DLD1 (cell line): ENCODE data around the gene KCNB1.

ENCODE experiments used
- in situ Hi-C: cut with HindIII; loops from 2 replicates; pipeline ENCODE4 v1.10.0; 2017; ENCODE audit warnings: low sequenced_read_pairs

KCNB1 gene

DNA sequence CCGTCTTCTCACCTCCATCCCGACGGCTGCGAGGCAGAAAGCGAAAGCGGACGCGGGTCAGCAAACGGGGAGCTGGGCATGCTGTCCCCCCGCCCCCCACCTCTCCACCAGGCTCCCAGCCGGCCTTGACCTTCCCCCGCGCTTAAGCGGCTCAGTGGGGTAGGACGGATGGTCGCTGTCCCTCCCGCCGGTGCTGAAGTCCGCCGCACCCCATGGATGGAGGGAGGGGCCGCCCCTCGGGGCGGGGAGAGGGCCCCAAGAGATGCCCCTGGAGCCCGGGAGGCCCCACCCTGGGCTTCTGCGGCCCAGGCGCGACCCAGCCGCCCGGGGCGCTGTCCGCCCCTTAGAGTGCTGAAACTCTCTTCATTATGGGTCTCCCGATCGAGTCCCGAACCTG is at the start of gene KCNB1:
TSS of gene KCNB1 (minus strand) at position 48 of the 397 bp plus-strand sequence. CDS start 188 bp downstream, outside the sequence.
- in situ Hi-C loops = no loop called here

DNA sequence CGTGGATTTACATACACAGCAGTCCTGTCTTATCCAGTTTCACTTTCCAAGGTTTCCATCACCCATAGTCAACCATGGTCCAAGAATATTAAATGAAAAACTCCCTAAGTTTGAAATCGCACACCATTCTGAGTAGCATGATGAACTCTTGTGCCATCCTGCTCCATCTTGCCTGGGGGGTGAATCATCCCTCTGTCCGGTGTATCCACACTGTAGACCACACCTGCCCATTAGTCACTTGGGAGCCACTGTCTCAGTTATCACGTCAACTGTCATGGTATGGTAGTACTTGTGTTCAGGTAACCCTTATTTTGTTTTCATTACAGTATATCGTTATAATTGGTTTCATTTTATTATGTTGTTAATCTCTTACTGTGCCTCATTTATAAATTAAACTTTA is 47.0 kb upstream of the KCNB1 start:
- in situ Hi-C loops = no loop called here

DNA sequence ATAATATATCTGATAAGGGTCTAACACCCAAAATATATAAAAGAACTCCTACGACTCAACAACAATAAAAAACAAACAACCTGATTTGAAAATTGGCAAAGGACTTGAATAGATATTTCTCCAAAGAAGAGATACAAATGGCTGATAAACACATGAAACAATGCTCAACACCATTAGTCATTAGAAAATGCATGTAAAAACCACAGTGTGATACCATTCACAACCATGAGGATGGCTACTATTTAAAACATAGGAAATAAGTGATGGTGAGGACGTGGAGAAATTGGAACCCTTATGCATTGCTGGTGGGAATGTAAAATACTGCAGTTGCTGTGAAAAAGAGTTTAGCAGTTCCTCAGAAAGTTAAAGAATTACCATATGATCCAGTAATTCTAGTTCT is 44.1 kb upstream of the KCNB1 start:
- in situ Hi-C loops = no loop called here

DNA sequence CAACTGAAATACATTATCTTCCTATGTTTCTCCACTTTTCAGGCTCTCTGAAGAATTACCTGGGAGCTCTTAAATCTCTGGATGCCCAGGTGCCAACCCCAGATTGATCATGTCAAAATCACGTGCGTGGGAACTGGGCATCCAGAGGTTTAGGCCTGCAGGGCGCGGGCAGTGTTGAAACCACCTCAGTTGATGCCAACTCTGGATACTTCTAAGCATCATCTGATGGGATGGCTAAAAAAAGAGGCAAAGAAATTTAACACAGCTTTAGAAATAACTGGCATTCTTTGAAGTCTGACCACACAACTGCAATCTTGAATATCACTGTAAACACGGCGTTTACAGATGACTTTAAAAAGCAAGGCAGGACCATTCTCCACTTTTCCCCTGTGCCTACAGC is 43.6 kb upstream of the KCNB1 start:
- in situ Hi-C loops = no loop called here

DNA sequence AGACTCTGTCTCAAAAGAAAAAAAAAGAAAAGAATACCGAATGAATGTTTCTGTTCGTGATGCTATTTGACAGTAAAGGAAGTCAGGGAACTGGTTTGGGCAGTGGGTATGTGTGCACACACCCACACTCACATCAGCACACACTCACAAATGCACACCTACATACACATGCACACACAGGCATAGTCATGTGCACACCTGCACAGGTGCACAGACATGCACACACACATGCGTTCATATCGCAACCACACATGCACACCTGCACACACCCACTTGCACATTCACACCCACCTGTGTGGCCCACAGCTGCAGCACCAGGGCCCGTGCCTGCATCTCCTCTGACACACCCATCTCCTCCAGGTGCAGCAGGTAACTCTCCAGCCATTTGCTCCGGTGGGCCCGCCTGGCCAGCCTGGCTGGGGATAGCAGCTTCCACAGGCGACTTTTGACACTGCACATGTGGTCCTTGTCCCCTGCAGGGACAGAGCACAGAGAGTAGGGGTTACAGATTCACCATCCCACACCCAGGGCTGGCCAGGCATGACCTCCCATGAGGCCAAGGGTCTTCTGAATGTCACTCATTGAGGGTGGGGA is 41.4 kb upstream of the KCNB1 start:
- in situ Hi-C loops = no loop called here

DNA sequence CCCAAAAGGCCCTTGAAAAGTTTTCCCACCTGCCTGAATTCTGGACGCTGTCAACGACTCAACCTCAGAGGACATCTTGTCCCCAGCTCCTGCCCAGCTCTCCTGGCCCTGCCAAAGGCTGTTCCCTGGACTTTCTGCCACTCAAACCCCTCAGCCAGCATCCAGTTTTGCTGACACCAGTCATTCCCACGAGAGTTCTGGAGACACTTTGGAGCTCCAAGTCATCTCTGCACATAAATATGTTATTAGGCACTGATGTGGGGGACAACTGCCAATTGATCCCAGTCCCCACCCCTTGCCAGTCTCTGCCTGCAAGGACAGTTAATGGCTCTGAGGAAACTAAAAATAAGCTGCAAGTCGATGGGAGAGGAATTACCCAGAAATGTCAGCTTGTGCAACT is 38.9 kb upstream of the KCNB1 start:
- in situ Hi-C loops = no loop called here

DNA sequence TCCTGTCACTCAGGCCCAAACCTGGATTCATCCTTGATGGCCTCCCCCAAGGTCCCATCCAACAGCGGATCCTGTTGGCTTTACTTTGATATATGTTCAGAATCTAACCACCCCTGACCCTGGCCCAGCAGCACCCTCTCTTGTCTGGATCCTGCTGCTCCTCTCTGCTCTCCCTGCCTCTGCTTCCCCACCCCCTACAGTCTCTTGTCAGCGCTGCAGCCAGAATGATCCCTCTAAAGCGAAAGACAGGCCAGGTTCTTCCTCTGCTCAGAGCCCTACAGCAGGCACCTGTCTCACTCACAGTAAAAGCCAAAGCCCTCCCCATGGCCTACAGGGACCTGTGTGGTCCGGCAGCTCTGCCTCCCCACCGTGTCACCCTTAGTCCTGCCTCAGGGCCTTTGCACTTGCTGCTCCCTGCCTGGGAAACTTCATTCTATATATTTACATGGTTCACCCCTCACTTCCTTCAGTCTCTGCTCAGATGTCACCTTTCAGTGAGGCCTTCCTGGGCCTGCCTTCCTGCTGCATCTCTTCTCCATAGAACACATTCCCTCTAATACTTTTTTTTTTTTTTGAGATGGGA is 37.4 kb upstream of the KCNB1 start:
- in situ Hi-C loops = no loop called here

DNA sequence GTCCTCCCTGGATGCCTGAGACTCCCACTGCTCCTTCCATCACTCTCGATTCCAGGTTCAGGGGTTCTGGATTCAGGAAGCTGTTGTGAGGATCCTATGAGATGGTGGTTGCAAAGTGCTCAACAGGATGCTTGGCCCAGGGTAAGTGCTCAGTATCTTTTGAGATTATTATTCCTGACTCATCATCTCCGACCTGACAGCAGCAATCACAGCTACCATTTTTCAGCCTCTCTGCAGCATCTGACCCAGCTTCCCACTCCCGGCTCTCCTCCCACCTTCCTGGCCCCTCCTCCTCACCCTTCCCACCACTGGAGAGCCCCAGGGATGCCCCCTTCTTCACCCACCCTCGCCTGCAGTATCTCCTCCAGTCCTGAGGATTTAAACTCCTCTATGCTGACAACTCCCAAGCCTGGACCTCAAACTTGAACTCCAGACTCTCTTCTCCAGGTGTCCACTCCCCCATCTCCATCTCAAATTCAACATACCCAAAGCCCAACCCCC is 36.8 kb upstream of the KCNB1 start:
- in situ Hi-C loops = no loop called here

DNA sequence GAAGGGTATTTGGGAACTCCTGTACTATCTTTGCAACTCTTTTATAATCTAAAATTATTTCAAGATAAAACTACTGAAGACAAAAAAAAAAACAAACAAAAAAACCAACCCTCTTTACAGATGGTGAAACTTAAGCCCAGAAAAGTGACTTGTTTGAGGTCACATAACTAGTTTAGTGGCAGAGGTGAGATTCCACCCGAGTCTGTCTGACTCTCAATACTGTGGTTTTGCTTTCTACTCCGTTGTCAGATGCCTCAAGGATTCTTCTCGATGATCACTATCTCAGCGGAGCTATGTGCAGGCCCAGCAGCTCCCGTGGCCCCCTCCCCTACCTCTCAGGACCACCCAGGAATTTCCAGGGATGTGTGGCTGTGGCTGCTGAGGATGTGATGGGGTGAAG is 36.1 kb upstream of the KCNB1 start:
- in situ Hi-C loops = no loop called here

DNA sequence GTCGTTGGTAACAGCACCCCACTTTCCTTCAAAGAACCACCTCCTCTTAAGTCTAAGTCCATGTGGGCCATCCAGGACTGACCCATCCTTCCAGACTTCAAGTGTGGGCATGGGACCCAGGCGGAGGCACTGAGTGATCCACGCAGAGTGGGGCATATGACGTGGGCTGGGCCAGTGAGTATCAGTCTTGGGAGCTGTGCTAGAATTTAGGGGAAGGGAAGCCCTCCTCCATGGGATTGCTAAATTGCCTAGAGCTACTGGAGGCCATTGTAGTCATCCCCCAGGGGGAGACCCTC is 35.3 kb upstream of the KCNB1 start:
- in situ Hi-C loops = no loop called here

DNA sequence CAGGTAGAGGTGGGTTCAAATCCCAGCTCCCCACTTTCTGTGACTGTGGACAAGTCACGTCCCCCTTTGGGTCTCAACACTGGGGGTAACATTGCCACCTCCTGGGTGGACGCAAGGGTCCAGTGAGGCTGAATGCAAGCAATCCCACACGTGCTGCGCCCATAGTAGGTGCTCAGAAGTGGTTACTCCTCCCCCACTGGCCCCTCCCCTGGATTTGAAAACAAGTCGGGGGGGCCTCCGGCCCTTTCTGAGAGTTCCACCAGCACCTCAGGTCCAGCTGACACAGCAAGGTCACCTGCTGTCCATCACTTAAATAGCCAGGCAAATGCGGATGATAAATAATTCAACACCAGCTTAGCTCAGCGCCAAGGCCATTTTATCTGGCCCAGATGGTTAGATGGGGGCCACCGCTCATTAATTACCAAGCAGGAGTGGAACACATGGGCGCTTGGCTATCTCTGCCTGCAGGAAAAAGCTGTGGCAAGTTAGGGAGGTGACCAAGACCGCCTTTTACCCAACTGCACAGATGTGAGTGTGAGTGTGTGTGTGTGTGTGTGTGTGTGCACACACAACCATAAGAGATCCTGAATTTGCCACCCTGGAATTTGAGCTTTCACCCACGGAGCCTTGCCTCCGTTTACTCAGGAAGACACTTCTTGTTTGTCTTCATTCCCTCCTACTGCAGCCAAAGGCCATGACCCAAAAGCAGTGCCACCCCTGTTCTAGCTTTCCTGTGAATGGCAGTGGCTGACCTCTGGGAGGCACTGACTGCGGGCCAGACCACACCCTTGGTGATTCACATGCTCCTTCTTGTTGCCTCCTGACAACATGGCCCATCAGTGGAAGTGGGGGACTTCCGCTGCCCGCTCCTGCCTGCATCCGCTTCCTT is 34.7 kb upstream of the KCNB1 start:
- in situ Hi-C loops = no loop called here

DNA sequence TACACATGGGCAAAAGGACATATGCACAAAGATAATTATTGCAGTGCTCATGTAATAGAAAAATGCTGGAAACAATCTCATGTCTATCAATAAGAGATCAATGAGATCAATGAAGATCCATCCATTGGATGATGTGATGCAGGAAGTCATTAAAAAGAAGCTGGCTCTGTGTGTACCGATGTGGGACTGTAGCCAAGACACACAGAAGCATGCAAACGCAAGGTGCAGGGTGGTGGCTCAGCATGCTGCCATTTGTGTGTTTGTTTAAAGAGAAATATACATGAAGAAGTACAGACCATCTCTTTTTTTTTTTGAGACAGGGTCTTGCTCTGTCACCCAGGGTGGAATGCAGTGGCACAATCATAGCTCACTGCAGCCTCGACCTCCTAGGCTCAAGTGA is 33.1 kb upstream of the KCNB1 start:
- in situ Hi-C loops = no loop called here

DNA sequence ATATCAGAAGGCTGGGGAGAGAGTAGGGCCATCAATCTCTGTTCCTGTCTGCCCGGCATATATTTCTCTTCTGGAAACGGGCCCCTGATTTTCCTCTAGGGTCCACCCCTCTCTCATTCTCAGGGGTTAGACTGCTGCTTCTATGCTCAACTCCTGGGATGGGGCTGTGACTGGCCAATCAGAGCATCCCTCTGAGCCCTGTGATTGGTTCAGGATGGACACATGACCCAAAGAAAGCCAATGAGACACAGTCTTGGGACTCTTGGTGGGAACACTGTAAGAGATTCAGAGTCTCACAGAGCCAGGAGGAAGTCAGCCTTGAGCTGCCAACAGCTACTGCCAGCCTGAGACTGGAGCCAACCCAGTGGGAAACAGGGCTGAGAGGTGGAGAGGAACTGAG is 31.0 kb upstream of the KCNB1 start:
- in situ Hi-C loops = no loop called here

DNA sequence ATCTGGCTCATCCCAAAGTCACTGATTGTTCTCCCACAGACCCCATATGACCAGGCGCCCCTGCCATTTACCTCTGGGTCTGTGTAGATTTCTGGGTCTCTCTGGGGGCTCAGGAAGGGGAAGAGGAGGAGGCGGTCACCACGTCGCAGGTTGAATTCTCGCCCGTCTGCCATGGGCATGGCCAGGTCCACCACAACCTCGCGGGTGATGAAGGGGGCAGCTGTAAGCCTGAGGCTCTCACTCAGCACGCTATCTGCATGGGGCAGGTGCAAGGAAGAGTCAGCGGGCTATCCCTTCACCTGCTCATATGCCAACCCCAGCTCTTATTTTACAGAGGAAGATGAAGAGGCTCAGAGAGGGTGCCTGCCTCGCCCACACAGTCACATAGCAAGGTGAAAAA is 30.5 kb upstream of the KCNB1 start:
- in situ Hi-C loops = no loop called here

DNA sequence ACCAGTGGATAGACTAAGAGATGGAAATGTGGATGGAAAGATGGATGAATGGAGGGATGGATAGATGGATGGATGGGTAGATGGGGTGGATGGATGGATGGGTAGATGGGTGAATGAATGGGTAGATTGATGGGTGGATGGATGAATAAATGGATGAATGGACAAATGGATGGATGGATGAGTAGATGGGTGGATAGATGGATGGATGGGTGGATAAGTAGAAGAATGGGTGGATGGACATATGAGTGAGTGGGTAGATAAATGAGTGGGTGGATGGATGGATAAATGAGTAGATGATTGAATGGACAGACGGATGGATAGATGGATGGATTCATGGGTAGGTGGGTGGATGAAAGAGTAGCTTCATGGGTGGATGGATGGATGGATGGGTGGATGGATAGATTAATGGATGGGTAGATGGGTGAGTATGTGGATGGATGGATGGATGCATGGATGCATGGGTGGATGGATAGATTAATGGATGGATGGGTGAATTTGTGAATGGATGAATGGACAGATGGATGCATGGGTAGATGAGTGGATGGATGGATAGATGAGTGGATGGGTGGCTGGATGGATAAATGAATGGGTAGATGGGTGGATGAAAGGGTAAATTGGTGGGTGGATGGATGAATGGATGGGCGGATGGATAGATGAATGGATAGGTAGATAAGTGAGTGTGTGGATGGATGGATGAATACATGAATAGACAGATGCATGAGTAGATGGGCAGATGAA is 29.5 kb upstream of the KCNB1 start:
- in situ Hi-C loops = no loop called here

DNA sequence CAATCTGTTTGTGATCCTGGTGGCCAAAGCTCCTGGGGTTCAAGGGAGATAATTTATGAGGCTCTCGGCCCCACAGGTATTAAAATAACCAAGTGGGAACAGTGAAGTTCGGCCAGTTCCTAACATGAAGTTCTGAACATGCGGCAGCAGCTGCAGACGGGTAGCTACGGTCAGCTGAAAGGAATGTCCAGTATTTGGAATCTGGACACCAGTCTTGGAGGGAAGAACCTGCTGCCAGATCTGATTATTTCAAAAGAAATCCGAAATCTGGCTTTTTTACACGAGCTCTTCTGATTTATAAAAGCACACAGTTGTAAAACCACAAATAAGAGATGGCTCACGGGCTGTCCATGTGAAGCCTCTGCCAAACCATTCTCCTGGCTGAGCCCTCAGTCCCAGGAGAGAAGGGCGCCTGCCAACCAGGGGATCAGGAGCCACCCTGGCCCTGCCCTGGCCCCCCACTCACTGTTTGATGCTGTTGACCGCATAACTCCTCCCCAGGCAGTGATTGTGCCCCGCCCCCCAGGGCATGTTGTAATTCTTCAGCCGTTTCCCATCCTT is 28.2 kb upstream of the KCNB1 start:
- in situ Hi-C loops = no loop called here

DNA sequence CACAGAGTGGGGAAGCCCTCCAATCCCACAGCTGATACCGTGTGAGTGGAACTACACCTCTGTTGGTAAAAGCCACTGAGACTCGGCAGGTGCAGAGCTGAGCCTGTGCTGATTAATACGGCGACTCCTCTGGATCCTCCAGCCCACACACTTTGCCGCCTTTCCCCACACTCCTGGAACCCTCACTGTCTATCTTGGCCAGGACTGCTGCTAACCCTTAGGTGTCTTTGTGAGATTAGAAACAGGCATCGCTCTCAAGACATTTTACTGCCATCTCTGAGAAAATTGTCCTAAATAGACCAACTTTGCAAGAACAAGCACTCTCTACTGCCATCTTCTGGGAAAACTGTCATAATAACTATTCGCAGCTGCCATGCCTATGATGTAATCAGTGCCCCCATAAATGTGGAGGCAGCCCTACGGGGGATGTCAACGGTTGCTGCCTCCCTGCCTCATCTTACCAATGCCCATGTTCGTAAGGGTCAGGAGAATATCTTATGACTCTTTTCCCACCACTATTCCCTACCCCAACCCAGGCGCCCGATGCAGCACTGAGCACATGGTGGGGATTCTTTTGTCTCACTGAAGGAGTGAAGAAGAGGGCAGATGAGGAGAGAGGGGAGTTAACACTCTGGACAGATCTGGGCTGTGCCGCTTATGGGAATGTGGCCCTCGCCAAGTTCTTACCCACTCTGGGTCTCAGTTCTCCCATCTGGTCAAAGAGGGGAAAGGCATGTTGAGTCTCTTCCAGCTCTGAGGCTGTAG is 26.1 kb upstream of the KCNB1 start:
- in situ Hi-C loops = no loop called here

DNA sequence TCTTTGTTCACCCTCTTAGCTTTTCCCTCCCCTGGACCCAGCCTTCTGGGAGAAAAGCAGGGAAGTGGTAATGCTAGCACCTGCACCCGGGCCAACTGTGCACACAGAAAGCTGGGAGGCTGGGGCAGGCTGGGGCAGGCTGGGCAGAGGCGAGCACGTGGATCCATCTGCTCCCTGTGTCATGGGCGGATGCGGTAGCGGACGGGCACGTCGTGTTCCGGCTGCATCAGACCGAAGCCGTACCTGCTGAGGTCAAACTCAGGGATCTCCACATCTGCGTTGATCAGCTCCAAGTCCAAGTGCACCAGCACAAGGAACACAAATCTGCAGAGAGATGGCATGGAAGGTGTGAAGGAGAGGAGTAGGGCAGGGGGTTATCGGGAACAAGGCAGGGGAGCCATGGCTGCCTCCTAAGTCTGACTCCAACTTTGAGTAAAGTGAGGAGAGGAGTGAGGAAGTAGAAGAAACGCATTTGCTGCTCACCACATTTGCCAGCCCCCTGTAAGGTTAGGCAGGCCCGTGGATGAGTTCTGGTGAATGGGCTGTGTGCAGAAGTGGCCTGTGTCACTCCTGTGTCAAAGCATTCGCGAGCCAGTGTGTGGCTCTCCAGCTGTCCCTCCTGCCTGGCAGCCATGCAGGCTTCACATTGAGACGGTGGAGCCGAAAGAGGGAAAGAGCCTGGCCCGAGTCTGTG is 25.4 kb upstream of the KCNB1 start:
- in situ Hi-C loops = no loop called here

DNA sequence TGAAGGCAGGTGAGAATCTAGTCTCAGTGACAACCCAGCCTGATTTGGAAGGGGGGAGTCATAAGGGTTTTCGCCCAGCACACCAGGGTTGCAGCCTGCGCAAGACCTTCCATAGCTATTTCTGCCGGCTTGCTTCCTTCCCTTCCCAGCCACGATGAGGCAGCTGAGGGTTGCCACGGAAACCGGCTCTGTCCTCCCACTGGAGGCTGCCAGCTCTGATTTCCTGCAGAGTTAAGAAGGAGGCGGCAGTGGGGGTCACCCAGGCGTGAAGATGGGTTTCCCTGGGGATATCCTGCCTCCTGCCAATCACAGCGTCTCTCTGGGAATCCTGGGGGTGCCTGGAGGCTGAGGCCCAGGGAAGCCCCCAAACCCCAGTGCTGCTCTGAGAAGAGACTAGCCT is 23.1 kb upstream of the KCNB1 start:
- in situ Hi-C loops = no loop called here

DNA sequence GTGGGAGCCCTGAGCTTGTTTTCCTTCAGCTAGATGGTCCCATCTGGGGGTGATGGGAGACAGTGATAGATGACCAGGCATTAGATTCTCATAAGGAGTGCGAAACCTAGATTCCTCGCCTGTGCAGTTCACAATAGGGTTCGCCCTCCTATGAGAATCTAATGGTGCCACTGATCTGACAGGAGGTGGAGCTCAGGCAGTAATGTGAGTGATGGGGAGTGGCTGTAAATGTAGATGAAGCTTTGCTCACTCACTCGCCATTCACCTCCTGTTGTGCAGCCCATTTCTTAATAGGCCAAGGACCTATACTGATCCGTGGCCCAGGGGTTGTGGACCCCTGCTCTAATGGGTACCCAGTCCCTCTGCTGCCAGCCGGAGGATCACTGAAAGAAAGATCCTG is 20.7 kb upstream of the KCNB1 start:
- in situ Hi-C loops = no loop called here
